Transverse colon (tissue), 3 donors: Measurements from ENCODE around the gene TMEM150B.

ENCODE experiments used
- EP300 ChIP-seq: sonication (generic); formaldehyde crosslinking; IDR thresholded peaks from one replicate; pipeline ENCODE4 v1.6.1; 2017; ENCODE audit warnings: antibody characterized with exemption, low read depth
- POLR2A ChIP-seq: fragments of 450-650 bp; IDR thresholded peaks from one replicate; pipeline ENCODE4 v1.6.1; 2016; ENCODE audit warnings: antibody characterized with exemption, mild to moderate bottlenecking, moderate library complexity
- TF ChIP-seq, protein P1 (sequence below), 5 experiments: fragments of 200-600 bp in 3 of 5; fragments of 450-650 bp in 2 of 5; sonication (generic) in 3 of 5; IDR thresholded peaks; 1 replicate in 2 of 5; 2 replicates in 3 of 5; pipeline ENCODE4 v1.5.1; 2016 to 2017; ENCODE audit warnings: antibody characterized with exemption in 5 of 5, inconsistent platforms in 3 of 5, mild to moderate bottlenecking in 2 of 5, moderate library complexity in 1 of 5

DNA sequence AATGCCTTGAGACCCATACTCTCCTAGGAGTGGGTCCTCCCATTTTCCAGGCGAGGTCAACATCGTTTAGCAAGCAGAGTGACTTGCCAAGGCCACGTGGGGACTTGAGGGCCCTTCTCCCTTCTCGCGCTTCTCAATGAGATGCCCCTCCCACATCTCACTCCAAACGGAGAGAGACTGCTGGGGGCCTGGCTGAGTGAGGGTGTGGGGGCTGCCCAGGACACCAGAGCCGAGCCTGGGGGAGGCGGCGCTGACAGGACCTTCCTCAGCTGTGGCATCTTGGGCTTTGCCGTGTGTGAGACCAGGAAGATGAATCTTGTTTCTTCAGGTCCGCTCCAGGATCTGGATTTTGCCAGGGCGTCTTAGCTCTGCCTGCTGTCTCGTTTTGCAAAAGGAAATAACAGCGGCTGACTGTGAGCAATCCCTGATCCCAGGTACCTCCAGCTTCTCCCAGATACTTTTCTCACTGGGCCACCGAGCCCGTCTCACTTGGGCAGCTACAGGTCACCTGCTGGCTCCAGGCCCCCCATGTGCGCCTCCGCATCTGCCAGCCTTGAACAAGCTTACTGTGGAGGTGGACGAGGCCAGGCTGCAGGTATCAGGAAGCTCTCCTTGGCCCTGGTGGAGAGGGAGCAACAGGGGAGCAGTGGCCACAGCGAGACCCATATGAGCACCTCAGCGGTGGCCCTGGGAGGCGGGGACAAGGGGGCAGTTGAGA lies 23.3 kb upstream of the TMEM150B start:
- TF ChIP-seq POLR2A (no peak), EP300 (no peak)
- TF ChIP-seq, protein P1, sequence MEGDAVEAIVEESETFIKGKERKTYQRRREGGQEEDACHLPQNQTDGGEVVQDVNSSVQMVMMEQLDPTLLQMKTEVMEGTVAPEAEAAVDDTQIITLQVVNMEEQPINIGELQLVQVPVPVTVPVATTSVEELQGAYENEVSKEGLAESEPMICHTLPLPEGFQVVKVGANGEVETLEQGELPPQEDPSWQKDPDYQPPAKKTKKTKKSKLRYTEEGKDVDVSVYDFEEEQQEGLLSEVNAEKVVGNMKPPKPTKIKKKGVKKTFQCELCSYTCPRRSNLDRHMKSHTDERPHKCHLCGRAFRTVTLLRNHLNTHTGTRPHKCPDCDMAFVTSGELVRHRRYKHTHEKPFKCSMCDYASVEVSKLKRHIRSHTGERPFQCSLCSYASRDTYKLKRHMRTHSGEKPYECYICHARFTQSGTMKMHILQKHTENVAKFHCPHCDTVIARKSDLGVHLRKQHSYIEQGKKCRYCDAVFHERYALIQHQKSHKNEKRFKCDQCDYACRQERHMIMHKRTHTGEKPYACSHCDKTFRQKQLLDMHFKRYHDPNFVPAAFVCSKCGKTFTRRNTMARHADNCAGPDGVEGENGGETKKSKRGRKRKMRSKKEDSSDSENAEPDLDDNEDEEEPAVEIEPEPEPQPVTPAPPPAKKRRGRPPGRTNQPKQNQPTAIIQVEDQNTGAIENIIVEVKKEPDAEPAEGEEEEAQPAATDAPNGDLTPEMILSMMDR (IDR thresholded peaks at IDR 0.05) = no peak
